Panc1 (cell line): ENCODE results near the gene RHBDF2.

Source experiments
- POLR2AphosphoS5 ChIP-seq: IDR thresholded peaks from 2 replicates; pipeline ENCODE4 v1.6.1; 2012; ENCODE audit warnings: mild to moderate bottlenecking, low read depth, low read length, moderate library complexity
- SIN3A ChIP-seq: IDR thresholded peaks from 2 replicates; pipeline ENCODE4 v1.6.1; 2012; ENCODE audit warnings: low read depth, mild to moderate bottlenecking, low read length, moderate library complexity, borderline replicate concordance; ENCODE audit not compliant: insufficient read depth
- TF ChIP-seq, protein P1 (sequence below): fragments of 450-650 bp; IDR thresholded peaks from 2 replicates; pipeline ENCODE4 v1.5.1; 2017; ENCODE audit warnings: mild to moderate bottlenecking
- TF ChIP-seq, protein P2 (sequence below), 2 experiments: IDR thresholded peaks; 2 replicates each; pipeline ENCODE4 v1.6.1; 2011 to 2012; ENCODE audit warnings: low read depth in 2 of 2, control low read depth in 1 of 2, low read length in 1 of 2, mild to moderate bottlenecking in 1 of 2, moderate library complexity in 1 of 2; ENCODE audit not compliant: insufficient read depth in 1 of 2

DNA sequence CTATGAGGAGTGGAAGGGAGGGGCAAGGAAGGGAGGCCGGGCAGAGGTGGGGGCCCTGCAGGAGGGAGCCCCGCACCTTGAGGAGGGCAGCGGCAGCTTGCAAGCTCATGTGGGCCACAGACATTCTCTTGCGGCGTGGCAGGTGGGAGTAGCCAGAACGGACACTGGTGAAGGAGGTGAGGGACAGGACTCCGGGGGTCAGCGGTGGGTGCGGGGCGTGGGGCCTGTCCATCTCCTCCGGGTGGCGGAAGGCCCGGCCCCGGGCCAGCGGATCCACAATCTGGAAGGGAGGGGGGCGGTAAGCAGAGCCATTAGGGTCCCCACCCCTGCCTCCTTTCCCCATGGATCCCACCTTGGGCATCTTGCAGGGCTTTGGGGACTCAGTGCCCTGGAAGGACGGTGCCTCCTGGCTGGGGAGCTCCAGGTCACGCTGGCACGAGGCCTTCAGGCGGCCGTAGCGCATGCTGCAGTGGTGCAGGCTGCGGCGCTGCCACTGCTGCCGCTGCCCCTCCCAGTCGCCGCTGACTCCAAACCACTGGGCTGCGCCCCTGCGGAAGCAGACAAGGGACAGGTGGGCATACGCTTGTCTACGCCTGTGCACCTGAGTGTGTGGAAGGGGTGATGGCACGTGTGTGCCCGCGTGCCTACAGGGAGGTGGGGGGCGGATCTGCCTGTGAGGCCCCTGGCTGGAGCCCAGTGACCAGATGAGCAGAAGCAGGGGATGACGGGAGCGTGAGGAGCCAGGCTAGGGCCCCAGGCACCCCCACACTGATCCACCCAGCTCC is 22.3 kb downstream of the RHBDF2 start:
- TF ChIP-seq, protein P1, sequence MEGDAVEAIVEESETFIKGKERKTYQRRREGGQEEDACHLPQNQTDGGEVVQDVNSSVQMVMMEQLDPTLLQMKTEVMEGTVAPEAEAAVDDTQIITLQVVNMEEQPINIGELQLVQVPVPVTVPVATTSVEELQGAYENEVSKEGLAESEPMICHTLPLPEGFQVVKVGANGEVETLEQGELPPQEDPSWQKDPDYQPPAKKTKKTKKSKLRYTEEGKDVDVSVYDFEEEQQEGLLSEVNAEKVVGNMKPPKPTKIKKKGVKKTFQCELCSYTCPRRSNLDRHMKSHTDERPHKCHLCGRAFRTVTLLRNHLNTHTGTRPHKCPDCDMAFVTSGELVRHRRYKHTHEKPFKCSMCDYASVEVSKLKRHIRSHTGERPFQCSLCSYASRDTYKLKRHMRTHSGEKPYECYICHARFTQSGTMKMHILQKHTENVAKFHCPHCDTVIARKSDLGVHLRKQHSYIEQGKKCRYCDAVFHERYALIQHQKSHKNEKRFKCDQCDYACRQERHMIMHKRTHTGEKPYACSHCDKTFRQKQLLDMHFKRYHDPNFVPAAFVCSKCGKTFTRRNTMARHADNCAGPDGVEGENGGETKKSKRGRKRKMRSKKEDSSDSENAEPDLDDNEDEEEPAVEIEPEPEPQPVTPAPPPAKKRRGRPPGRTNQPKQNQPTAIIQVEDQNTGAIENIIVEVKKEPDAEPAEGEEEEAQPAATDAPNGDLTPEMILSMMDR: no peak
- TF ChIP-seq POLR2AphosphoS5 (no peak), SIN3A (no peak)
- TF ChIP-seq, protein P2, sequence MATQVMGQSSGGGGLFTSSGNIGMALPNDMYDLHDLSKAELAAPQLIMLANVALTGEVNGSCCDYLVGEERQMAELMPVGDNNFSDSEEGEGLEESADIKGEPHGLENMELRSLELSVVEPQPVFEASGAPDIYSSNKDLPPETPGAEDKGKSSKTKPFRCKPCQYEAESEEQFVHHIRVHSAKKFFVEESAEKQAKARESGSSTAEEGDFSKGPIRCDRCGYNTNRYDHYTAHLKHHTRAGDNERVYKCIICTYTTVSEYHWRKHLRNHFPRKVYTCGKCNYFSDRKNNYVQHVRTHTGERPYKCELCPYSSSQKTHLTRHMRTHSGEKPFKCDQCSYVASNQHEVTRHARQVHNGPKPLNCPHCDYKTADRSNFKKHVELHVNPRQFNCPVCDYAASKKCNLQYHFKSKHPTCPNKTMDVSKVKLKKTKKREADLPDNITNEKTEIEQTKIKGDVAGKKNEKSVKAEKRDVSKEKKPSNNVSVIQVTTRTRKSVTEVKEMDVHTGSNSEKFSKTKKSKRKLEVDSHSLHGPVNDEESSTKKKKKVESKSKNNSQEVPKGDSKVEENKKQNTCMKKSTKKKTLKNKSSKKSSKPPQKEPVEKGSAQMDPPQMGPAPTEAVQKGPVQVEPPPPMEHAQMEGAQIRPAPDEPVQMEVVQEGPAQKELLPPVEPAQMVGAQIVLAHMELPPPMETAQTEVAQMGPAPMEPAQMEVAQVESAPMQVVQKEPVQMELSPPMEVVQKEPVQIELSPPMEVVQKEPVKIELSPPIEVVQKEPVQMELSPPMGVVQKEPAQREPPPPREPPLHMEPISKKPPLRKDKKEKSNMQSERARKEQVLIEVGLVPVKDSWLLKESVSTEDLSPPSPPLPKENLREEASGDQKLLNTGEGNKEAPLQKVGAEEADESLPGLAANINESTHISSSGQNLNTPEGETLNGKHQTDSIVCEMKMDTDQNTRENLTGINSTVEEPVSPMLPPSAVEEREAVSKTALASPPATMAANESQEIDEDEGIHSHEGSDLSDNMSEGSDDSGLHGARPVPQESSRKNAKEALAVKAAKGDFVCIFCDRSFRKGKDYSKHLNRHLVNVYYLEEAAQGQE (IDR thresholded peaks at IDR 0.05; ENCODE audit: insufficient read depth in 1 of 2, low read depth in 2 of 2, low read length in 1 of 2): no peak
